ENCODE measurements around the gene PADI6. TPM values are rescaled to one million over a fixed set of nuclear protein-coding genes. Genes with fewer than 3 reads are reported as not detected.

The PADI6 gene
- total and polyA plus RNA-seq, 10 of the 15 experiments (the other 5 are each of a cell fraction or from before 2014, with no cell fraction given) = not detected

- TF ChIP-seq ZBTB40 (IDR thresholded peaks at IDR 0.05; ENCODE audit: borderline replicate concordance) (no peak), STAT3 (IDR thresholded peaks at IDR 0.05; ENCODE audit: low read depth, low read length) (no peak), ZNF274 (IDR thresholded peaks at IDR 0.05; ENCODE audit: insufficient read depth, insufficient read length) (no peak), RUNX3 (IDR thresholded peaks at IDR 0.05; ENCODE audit: low read length) (no peak), USF1 (IDR thresholded peaks at IDR 0.05; ENCODE audit: borderline replicate concordance, extremely low read length, insufficient read depth, low read depth, low read length) (no peak), SIN3A (IDR thresholded peaks at IDR 0.05; ENCODE audit: low read depth, low read length) (no peak)
Observed at GRCh38 chr1:17358557-17358956, 13.4 kb upstream of the PADI6 start (continued).

GRCh38 chr1:17359031-17359430 is 13.0 kb upstream of the PADI6 start:
- RAD21 ChIA-PET (ENCODE audit: unreplicated experiment) = no interaction called here
- no peaks in the 10 kb centered on the region for H3K36me3 ChIP-seq (ENCODE audit: control insufficient read depth in 2 of 2, insufficient read depth in 2 of 2, low read length in 1 of 2)
- in situ Hi-C loops (cut with MboI) (no loop called here), intact Hi-C loops (cut with micrococcal nuclease; ENCODE audit: unreplicated experiment) (no loop called here)
- no peaks in the 10 kb centered on the region for H3K9me3 ChIP-seq (replicated peaks; ENCODE audit: control insufficient read depth, insufficient read depth, low read length)
- no peak overlapping the region for H3K4me3 ChIP-seq
- no peak for TF ChIP-seq SIN3A (IDR thresholded peaks at IDR 0.05; ENCODE audit: low read depth, low read length)
- TF ChIP-seq NFIC (IDR thresholded peaks at IDR 0.05; ENCODE audit: low read depth, low read length) = no peak
- TF ChIP-seq IKZF2 (IDR thresholded peaks at IDR 0.05) = no peak
- TF ChIP-seq RAD21 (IDR thresholded peaks at IDR 0.05; ENCODE audit: insufficient read depth, low read depth, low read length) = no peak
- no peak for TF ChIP-seq EGR1 (IDR thresholded peaks at IDR 0.05; ENCODE audit: borderline replicate concordance in 1 of 2, low read depth in 2 of 2, low read length in 2 of 2)
- no peak for TF ChIP-seq CBFB (IDR thresholded peaks at IDR 0.05; ENCODE audit: low read depth)
- H3K4me2 ChIP-seq (ENCODE audit: control insufficient read depth, insufficient read depth) = no peak overlapping the region
- H4K20me1 ChIP-seq (ENCODE audit: control insufficient read depth, insufficient read depth) = no peaks in the 10 kb centered on the region
- no peaks in the 10 kb centered on the region for H3K79me2 ChIP-seq (ENCODE audit: control insufficient read depth, insufficient read depth, low read length)
- CTCF ChIA-PET = no interaction called here
- H3K9ac ChIP-seq (ENCODE audit: control insufficient read depth, insufficient read depth, low read length) = no peak overlapping the region
- no peaks in the 10 kb centered on the region; a peak in 1 of 4 replicates for H3K27me3 ChIP-seq (replicated peaks in 1 of 2; ENCODE audit: control insufficient read depth in 2 of 2, insufficient read depth in 2 of 2, low read length in 1 of 2)
- POLR2A ChIA-PET = no interaction called here
- SMC1A ChIA-PET (ENCODE audit: uncharacterized antibody, unreplicated experiment) = no interaction called here
- WGBS (ENCODE audit: insufficient coverage, insufficient replicate concordance, low lambda C conversion rate, missing lambda C conversion rate) = 66% methylated on average over 11 of the region's 11 CpGs
- ATAC-seq = no peak
- no peak overlapping the region for H3K27ac ChIP-seq (ENCODE audit: control insufficient read depth, insufficient read depth)
- H2AFZ ChIP-seq (ENCODE audit: control insufficient read depth, low read depth, low read length) = no peak overlapping the region
- no TSS peak for BruUV-seq (replicated peaks)
- no peak for DNase-seq (ENCODE audit: low read depth, low spot score)
- no peaks in the 10 kb centered on the region for H3K4me1 ChIP-seq (ENCODE audit: control insufficient read depth, insufficient read depth, low read length)
- FAIRE-seq = no peak
